HepG2 (cell line): Measurements from ENCODE around the gene CISD2. TPM values are rescaled to one million over a fixed set of nuclear protein-coding genes. Genes with fewer than 3 reads are reported as not detected.

Source experiments
- AHR ChIP-seq: IDR thresholded peaks from 2 replicates; pipeline ENCODE4 v1.6.1; 2018; ENCODE audit warnings: missing genetic modification reagents, missing compliant biosample characterization
- CHD2 ChIP-seq: IDR thresholded peaks from 2 replicates; pipeline ENCODE4 v1.6.1; 2011; ENCODE audit warnings: low read depth, low read length, improper control_type of control experiment
- CSRNP1 ChIP-seq: sonication (generic); formaldehyde crosslinking; IDR thresholded peaks from 2 replicates; pipeline ENCODE4 v1.8.1; 2023; ENCODE audit warnings: mild to moderate bottlenecking, missing genetic modification reagents
- FOXC1 ChIP-seq: sonication (generic); formaldehyde crosslinking; IDR thresholded peaks from 2 replicates; pipeline ENCODE4 v1.8.0; 2022; ENCODE audit warnings: mild to moderate bottlenecking, missing genetic modification reagents, borderline replicate concordance
- GATAD1 ChIP-seq: IDR thresholded peaks from 2 replicates; pipeline ENCODE4 v1.6.1; 2016; ENCODE audit warnings: missing genetic modification reagents, missing compliant biosample characterization
- HCFC1 ChIP-seq: fragments of 150-350 bp; IDR thresholded peaks from 2 replicates; pipeline ENCODE4 v1.6.1; 2014; ENCODE audit warnings: low read depth, low read length
- HNRNPK ChIP-seq: fragments of 200-400 bp; formaldehyde crosslinking; IDR thresholded peaks from 2 replicates; pipeline ENCODE4 v1.6.1; 2018; ENCODE audit warnings: low read length, low read depth, moderate library complexity, mild to moderate bottlenecking; ENCODE audit not compliant: poor library complexity, severe bottlenecking
- ISX ChIP-seq: sonication (generic); formaldehyde crosslinking; conservative IDR thresholded peaks from 2 replicates; pipeline ENCODE4 v1.5.0; 2020; ENCODE audit warnings: missing genetic modification reagents
- KAT7 ChIP-seq: IDR thresholded peaks from 2 replicates; pipeline ENCODE4 v1.6.1; 2018; ENCODE audit warnings: borderline replicate concordance, missing compliant biosample characterization
- NFYB ChIP-seq: sonication (generic); formaldehyde crosslinking; IDR thresholded peaks from 2 replicates; pipeline ENCODE4 v1.4.0; 2020; ENCODE audit warnings: missing genetic modification reagents
- NR2F2 ChIP-seq: IDR thresholded peaks from 2 replicates; pipeline ENCODE4 v1.6.1; 2012; ENCODE audit warnings: low read depth, inconsistent platforms, borderline replicate concordance
- POLR2A ChIP-seq, 2 experiments: IDR thresholded peaks; 2 replicates each; pipeline ENCODE4 v1.6.1; 2011; ENCODE audit warnings: low read depth in 2 of 2, low read length in 2 of 2, mild to moderate bottlenecking in 1 of 2, moderate library complexity in 1 of 2; ENCODE audit not compliant: insufficient read depth in 1 of 2
- RFX3 ChIP-seq: IDR thresholded peaks from 2 replicates; pipeline ENCODE4 v1.6.1; 2016; ENCODE audit warnings: missing biosample characterization, missing genetic modification reagents
- RXRB ChIP-seq: IDR thresholded peaks from 2 replicates; pipeline ENCODE4 v1.6.1; 2016; ENCODE audit warnings: borderline replicate concordance, missing genetic modification reagents, missing compliant biosample characterization
- SP1 ChIP-seq, 2 experiments: fragments of 450-650 bp in 1 of 2; sonication (generic) in 1 of 2; formaldehyde crosslinking in 1 of 2; IDR thresholded peaks; 2 replicates each; pipeline versions ENCODE4 v1.4.0 to v1.6.1; 2016 to 2020; ENCODE audit warnings: missing genetic modification reagents in 1 of 2
- TFAP4 ChIP-seq: sonication (generic); IDR thresholded peaks from 2 replicates; pipeline ENCODE4 v1.6.1; 2016; ENCODE audit warnings: low read depth, borderline replicate concordance
- ZFYVE20 ChIP-seq: sonication (generic); formaldehyde crosslinking; IDR thresholded peaks from 2 replicates; pipeline ENCODE4 v1.8.0; 2023; ENCODE audit warnings: low read depth, mild to moderate bottlenecking, moderate library complexity, missing genetic modification reagents, borderline replicate concordance
- ZNF12 ChIP-seq: sonication (generic); formaldehyde crosslinking; IDR thresholded peaks from 2 replicates; pipeline ENCODE4 v1.5.0; 2020; ENCODE audit warnings: missing genetic modification reagents
- ZNF225 ChIP-seq: sonication (generic); formaldehyde crosslinking; IDR thresholded peaks from 2 replicates; pipeline ENCODE4 v1.4.0; 2020; ENCODE audit warnings: mild to moderate bottlenecking, missing genetic modification reagents
- ZNF564 ChIP-seq: sonication (generic); formaldehyde crosslinking; IDR thresholded peaks from 2 replicates; pipeline ENCODE4 v1.8.1; 2023; ENCODE audit warnings: mild to moderate bottlenecking, missing genetic modification reagents
- ZNF678 ChIP-seq: sonication (generic); formaldehyde crosslinking; IDR thresholded peaks from 2 replicates; pipeline ENCODE4 v1.4.0; 2020; ENCODE audit warnings: mild to moderate bottlenecking, missing genetic modification reagents
- ZNF761 ChIP-seq: sonication (generic); formaldehyde crosslinking; conservative IDR thresholded peaks from 2 replicates; pipeline ENCODE4 v1.4.0; 2020; ENCODE audit warnings: mild to moderate bottlenecking, missing genetic modification reagents
- polyA plus RNA-seq, 8 experiments: library from polyadenylated mRNA; depleted of rRNA in 3 of 8; stranded (reverse) in 7 of 8; unstranded in 1 of 8; fragments of >200 nt; fragmentation: Illumina TruSeq in 4 of 8; extraction: Trizol in 4 of 8; gene quantifications; 2 replicates each; pipeline versions ENCODE4 v1.2.1 to v1.2.3, GENCODE V29; 2011 to 2016; ENCODE audit warnings: low read depth in 4 of 8, missing spikeins in 1 of 8, mixed read lengths in 1 of 8; ENCODE audit not compliant: insufficient read depth in 1 of 8
- total RNA-seq, 5 experiments: library from RNA; depleted of rRNA; stranded (reverse); fragments of >200 nt; fragmentation: Illumina TruSeq; extraction: Trizol; gene quantifications; 2 replicates each; pipeline ENCODE4 v1.2.3, GENCODE V29; 2016; ENCODE audit warnings: low read depth in 1 of 5
- TF ChIP-seq, protein P1 (sequence below): sonication (generic); formaldehyde crosslinking; IDR thresholded peaks from 2 replicates; pipeline ENCODE4 v1.8.0; 2023; ENCODE audit warnings: mild to moderate bottlenecking, missing genetic modification reagents
- TF ChIP-seq, protein P2 (sequence below): sonication (generic); formaldehyde crosslinking; IDR thresholded peaks from 2 replicates; pipeline ENCODE4 v1.5.0; 2020; ENCODE audit warnings: mild to moderate bottlenecking, missing genetic modification reagents

The CISD2 gene
- total and polyA plus RNA-seq, 2 of the 13 experiments (the other 11 are each of a cell fraction or from before 2014, with no cell fraction given): 24.5 to 37.7 TPM

- TF ChIP-seq ZNF12 (peak; percentile 5; the same call in 1 of the 2 replicates), ISX (no peak), ZNF564 (CRISPR knock-in tag) (peak; percentile 66; the same call in 1 of the 2 replicates), KAT7 (CRISPR knock-in tag) (peak; percentile 88; the same call in 1 of the 2 replicates), SP1 (IDR thresholded peaks at IDR 0.05) (no peak), SP1 (CRISPR knock-in tag; IDR thresholded peaks at IDR 0.05) (peak; percentile 83), ZFYVE20 (peak; percentile 85), AHR (CRISPR knock-in tag) (peak; percentile 67; the same call in 1 of the 2 replicates), NR2F2 (no peak), RXRB (CRISPR knock-in tag) (no peak; the same call in 1 of the 2 replicates), ZNF225 (CRISPR knock-in tag) (peak; percentile 75; the same call in 1 of the 2 replicates), HNRNPK (peak; percentile 94), GATAD1 (CRISPR knock-in tag) (peak; percentile 59; the same call in 1 of the 2 replicates), CSRNP1 (CRISPR knock-in tag) (no peak), HCFC1 (no peak), RFX3 (CRISPR knock-in tag) (0 out of 2 replicates have a peak, but pooled peaks have one; percentile 5), ZNF678 (CRISPR knock-in tag) (no peak), CHD2 (peak; percentile 87), NFYB (CRISPR knock-in tag) (0 out of 2 replicates have a peak, but pooled peaks have one; percentile 29), ZNF761 (CRISPR knock-in tag) (peak; percentile 70), FOXC1 (CRISPR knock-in tag) (peak; percentile 54), POLR2A (IDR thresholded peaks at IDR 0.05; ENCODE audit: insufficient read depth in 1 of 2, low read depth in 2 of 2, low read length in 2 of 2) (peak; percentile 60 to 79; a peak in 2 of 4 replicates), TFAP4 (peak; percentile 79; the same call in 1 of the 2 replicates)
- TF ChIP-seq, protein P1, sequence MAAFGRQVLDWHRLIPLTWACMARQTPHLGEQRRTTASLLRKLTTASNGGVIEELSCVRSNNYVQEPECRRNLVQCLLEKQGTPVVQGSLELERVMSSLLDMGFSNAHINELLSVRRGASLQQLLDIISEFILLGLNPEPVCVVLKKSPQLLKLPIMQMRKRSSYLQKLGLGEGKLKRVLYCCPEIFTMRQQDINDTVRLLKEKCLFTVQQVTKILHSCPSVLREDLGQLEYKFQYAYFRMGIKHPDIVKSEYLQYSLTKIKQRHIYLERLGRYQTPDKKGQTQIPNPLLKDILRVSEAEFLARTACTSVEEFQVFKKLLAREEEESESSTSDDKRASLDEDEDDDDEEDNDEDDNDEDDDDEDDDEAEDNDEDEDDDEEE (CRISPR knock-in tag): peak; percentile 72; the same call in 1 of the 2 replicates
- TF ChIP-seq, protein P2, sequence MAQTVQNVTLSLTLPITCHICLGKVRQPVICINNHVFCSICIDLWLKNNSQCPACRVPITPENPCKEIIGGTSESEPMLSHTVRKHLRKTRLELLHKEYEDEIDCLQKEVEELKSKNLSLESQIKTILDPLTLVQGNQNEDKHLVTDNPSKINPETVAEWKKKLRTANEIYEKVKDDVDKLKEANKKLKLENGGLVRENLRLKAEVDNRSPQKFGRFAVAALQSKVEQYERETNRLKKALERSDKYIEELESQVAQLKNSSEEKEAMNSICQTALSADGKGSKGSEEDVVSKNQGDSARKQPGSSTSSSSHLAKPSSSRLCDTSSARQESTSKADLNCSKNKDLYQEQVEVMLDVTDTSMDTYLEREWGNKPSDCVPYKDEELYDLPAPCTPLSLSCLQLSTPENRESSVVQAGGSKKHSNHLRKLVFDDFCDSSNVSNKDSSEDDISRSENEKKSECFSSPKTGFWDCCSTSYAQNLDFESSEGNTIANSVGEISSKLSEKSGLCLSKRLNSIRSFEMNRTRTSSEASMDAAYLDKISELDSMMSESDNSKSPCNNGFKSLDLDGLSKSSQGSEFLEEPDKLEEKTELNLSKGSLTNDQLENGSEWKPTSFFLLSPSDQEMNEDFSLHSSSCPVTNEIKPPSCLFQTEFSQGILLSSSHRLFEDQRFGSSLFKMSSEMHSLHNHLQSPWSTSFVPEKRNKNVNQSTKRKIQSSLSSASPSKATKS: peak; percentile 15; the same call in 1 of the 2 replicates
These were observed 41.7 kb upstream of the CISD2 start, which contains the start of gene UBE2D3 (continued) for GRCh38 chr4:102826890-102827673.
